ENCODE measurements around the gene KY.

GRCh38 chr3:134659391-134660045 lies 8.7 kb upstream of the KY start:
- TF ChIP-seq POLR2A (IDR thresholded peaks at IDR 0.05) = no peak
- TF ChIP-seq, protein P1, sequence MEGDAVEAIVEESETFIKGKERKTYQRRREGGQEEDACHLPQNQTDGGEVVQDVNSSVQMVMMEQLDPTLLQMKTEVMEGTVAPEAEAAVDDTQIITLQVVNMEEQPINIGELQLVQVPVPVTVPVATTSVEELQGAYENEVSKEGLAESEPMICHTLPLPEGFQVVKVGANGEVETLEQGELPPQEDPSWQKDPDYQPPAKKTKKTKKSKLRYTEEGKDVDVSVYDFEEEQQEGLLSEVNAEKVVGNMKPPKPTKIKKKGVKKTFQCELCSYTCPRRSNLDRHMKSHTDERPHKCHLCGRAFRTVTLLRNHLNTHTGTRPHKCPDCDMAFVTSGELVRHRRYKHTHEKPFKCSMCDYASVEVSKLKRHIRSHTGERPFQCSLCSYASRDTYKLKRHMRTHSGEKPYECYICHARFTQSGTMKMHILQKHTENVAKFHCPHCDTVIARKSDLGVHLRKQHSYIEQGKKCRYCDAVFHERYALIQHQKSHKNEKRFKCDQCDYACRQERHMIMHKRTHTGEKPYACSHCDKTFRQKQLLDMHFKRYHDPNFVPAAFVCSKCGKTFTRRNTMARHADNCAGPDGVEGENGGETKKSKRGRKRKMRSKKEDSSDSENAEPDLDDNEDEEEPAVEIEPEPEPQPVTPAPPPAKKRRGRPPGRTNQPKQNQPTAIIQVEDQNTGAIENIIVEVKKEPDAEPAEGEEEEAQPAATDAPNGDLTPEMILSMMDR (IDR thresholded peaks at IDR 0.05) = no peak
